MM.1S (cell line): ENCODE results near the gene PHF21B.

Experiments used
- EZH2 ChIP-seq: fragments of 300-600 bp; sonication (generic); optimal IDR thresholded peaks from 2 replicates; pipeline ENCODE3; 2017; ENCODE audit warnings: low read depth, mild to moderate bottlenecking, antibody characterized with exemption, low read length, mixed read lengths
- TF ChIP-seq, protein P1 (sequence below): fragments of 300-600 bp; sonication (generic); IDR thresholded peaks from 2 replicates; pipeline ENCODE4 v1.5.1; 2016; ENCODE audit warnings: antibody characterized with exemption, low read length, mixed read lengths

DNA sequence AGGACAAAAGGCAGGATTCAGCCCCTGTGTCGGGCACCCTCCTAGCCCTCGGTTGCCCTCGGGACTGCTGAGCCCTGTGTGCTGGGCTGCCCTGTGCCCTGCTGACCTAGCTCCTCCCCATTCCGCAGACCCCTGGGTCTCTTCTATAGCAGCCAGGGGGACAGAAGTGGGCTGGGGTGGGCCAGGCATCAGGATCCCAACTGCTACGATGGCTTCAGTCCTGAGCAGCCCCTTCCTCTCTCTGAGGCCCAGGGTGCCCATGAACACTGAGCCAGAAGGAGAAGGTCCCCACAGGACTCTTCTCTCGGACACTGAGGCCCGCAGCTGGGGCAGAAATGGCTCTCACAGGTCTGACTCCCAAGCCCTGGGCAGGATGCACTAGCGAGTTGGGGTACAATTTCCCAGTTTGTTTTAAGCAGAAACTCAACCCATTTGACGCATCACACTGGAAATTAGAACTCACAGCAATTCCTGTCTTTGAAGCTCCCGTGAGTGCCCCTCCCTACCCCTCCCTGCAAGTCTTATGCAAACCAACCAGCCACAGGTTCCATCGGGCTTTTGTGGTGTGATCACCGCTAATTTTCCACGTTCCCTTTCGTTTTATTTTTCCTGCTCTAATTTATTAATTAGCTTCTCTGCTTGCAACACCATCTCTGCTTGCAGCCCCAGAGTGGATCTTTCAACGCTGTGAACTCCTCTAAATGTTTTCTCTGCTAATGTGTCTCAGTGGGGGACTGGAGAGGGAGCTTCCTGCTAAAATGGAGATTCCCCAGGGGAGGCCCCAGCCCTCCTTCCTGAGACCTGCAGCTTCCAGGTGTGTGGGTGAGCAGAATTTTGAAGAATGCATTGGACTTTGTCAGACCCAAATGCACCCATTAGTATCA lies 56.7 kb downstream of the PHF21B start:
- TF ChIP-seq, protein P1, sequence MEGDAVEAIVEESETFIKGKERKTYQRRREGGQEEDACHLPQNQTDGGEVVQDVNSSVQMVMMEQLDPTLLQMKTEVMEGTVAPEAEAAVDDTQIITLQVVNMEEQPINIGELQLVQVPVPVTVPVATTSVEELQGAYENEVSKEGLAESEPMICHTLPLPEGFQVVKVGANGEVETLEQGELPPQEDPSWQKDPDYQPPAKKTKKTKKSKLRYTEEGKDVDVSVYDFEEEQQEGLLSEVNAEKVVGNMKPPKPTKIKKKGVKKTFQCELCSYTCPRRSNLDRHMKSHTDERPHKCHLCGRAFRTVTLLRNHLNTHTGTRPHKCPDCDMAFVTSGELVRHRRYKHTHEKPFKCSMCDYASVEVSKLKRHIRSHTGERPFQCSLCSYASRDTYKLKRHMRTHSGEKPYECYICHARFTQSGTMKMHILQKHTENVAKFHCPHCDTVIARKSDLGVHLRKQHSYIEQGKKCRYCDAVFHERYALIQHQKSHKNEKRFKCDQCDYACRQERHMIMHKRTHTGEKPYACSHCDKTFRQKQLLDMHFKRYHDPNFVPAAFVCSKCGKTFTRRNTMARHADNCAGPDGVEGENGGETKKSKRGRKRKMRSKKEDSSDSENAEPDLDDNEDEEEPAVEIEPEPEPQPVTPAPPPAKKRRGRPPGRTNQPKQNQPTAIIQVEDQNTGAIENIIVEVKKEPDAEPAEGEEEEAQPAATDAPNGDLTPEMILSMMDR = no peak
- no peak for TF ChIP-seq EZH2
